PFSK-1 (cell line): ENCODE measurements around the gene PNKD.

Experiments
- FOXP2 ChIP-seq: optimal IDR thresholded peaks from 2 replicates; pipeline ENCODE3; 2011; ENCODE audit warnings: borderline replicate concordance, control low read depth, inconsistent platforms; ENCODE audit not compliant: insufficient read depth; ENCODE audit errors: extremely low read length, extremely low read depth
- POLR2AphosphoS5 ChIP-seq: IDR thresholded peaks from 2 replicates; pipeline ENCODE4 v1.6.1; 2012; ENCODE audit warnings: low read depth, mild to moderate bottlenecking, control low read depth, low read length, moderate library complexity
- SIN3A ChIP-seq: IDR thresholded peaks from 2 replicates; pipeline ENCODE4 v1.6.1; 2012; ENCODE audit warnings: mild to moderate bottlenecking, low read length, moderate library complexity, borderline replicate concordance; ENCODE audit not compliant: insufficient read depth
- TAF1 ChIP-seq: IDR thresholded peaks from 2 replicates; pipeline ENCODE4 v1.6.1; 2012; ENCODE audit warnings: low read length, control low read depth, borderline replicate concordance; ENCODE audit not compliant: insufficient read depth
- TF ChIP-seq, protein P1 (sequence below), 2 experiments: IDR thresholded peaks; 2 replicates each; pipeline versions ENCODE4 v1.6.1 to v1.8.0; 2011 to 2012; ENCODE audit warnings: low read depth in 2 of 2, low read length in 2 of 2, control low read depth in 1 of 2, inconsistent platforms in 1 of 2, mild to moderate bottlenecking in 1 of 2, moderate library complexity in 1 of 2; ENCODE audit not compliant: insufficient read depth in 1 of 2

The PNKD gene

DNA sequence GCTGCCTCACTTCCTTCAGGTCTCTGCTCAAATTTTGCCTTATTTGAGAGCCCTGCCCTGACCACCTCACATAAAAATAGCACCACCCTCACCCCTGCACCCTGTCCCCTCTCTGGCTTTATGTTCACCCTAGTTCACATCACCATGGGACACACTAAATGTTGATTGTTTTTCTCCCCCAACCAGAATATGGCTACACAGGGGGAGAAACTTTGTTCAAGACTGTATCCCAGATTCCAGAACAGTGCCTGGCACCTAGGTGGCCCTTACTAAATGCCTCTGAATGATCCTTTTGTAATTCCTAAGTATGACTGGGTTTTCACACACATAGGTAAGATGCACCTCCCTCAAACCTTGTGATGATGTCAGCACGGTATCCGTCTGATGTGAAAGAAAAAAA, 58.0 kb downstream of the PNKD start:
- TF ChIP-seq, protein P1, sequence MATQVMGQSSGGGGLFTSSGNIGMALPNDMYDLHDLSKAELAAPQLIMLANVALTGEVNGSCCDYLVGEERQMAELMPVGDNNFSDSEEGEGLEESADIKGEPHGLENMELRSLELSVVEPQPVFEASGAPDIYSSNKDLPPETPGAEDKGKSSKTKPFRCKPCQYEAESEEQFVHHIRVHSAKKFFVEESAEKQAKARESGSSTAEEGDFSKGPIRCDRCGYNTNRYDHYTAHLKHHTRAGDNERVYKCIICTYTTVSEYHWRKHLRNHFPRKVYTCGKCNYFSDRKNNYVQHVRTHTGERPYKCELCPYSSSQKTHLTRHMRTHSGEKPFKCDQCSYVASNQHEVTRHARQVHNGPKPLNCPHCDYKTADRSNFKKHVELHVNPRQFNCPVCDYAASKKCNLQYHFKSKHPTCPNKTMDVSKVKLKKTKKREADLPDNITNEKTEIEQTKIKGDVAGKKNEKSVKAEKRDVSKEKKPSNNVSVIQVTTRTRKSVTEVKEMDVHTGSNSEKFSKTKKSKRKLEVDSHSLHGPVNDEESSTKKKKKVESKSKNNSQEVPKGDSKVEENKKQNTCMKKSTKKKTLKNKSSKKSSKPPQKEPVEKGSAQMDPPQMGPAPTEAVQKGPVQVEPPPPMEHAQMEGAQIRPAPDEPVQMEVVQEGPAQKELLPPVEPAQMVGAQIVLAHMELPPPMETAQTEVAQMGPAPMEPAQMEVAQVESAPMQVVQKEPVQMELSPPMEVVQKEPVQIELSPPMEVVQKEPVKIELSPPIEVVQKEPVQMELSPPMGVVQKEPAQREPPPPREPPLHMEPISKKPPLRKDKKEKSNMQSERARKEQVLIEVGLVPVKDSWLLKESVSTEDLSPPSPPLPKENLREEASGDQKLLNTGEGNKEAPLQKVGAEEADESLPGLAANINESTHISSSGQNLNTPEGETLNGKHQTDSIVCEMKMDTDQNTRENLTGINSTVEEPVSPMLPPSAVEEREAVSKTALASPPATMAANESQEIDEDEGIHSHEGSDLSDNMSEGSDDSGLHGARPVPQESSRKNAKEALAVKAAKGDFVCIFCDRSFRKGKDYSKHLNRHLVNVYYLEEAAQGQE (IDR thresholded peaks at IDR 0.05; ENCODE audit: insufficient read depth in 1 of 2, low read depth in 2 of 2, low read length in 2 of 2) = no peak
- TF ChIP-seq POLR2AphosphoS5 (no peak), TAF1 (no peak), FOXP2 (no peak), SIN3A (no peak)

DNA sequence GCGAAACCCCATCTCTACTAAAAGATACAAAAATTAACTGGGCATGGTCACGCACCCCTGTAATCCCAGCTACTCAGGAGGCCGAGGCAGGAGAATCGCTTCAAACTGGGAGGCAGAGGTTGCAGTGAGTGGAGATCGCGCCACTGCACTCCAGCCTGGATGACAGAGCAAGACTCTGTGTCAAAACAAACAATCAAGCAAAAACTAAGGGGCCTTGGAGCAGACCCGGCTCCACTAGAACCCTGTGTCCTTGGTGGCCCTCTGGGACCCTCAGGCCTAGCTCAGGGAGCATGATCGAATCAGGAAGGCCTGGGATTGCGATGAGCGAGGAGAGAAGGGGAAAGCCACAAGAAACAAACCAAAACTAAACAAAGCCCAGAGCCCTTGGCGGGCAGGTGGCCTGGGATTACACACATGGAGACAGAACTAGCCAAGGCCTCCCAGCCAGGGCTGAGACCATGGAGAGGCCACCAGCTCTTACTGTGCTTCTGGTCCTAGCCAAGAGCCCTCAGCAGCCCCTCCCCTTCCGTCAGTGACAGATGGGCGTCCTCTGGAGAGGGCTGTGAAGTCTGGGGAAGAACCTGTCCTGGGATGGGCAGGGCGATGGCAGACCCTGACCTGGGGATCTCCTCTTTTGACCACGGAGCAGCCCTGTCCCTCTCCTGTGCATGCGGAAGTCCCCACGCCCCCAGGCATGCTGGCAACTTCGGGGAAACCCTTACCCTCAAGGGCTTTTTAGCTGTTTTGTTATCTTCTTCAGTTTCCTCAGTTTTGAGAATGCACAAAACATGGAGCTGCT, 58.9 kb downstream of the PNKD start:
- TF ChIP-seq, protein P1 (IDR thresholded peaks at IDR 0.05; ENCODE audit: insufficient read depth in 1 of 2, low read depth in 2 of 2, low read length in 2 of 2) = no peak
- TF ChIP-seq POLR2AphosphoS5 (no peak), TAF1 (no peak), SIN3A (no peak)

DNA sequence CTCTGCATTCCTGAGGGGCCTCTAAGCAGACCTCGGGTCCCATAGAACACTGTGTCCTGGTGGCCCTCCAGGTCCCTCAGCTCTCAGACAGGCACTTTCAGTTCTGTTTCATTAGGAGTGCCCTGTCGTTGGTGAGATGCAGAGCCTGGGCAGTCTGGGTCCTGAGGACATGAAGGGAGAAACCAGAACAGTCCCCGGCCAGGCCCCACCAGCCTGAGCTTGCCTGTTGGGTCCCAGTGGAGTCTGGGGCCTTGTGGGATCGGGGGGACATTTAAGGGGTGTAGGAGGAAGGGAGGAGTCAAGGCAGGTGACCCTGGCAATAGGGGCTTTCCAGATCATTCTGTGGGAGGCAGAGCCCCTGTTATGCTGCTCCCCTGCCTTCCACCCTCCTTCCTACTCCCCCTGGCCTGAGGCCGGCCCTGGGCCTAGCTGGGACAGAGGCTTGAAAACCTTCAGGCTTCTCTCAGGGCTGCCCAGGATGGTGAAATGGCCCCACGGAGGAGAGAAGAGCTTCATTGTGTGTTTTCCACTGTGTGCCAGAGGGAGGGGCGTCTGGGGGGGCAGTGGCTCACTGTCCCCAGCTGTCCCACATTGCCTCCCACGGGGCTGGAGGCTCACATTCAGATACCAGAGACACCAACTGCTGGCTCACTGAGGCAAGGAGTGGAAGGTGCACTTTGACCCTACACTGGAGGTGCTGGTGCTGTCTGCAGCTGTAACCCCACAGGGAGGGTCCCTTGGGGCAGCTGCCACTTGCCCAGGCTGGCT, 59.7 kb downstream of the PNKD start:
- TF ChIP-seq, protein P1 (IDR thresholded peaks at IDR 0.05; ENCODE audit: insufficient read depth in 1 of 2, low read depth in 2 of 2, low read length in 2 of 2) = no peak
- no peak for TF ChIP-seq FOXP2
- TF ChIP-seq POLR2AphosphoS5 = no peak
- no peak for TF ChIP-seq SIN3A

DNA sequence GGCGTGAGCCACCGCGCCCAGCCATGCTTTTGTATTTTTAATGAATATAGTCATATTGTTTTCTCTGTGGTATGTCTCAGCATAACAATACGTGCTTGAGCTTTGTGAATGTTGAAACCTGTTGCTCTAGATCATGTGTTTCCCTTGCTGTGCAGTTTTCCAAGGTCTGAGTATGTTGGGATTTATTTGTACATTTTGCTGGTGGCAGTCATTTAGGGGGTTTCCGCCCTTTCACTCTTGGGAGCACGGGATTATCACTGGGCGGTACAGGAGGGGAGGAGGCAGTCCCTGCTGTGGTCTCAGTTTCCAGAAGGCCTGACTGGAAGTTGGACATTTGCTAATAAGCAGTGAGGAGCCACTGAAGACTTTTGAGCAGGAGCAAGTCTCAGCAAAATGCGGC, 61.4 kb downstream of the PNKD start:
- TF ChIP-seq SIN3A = no peak
- TF ChIP-seq POLR2AphosphoS5 = no peak
- TF ChIP-seq, protein P1 (IDR thresholded peaks at IDR 0.05; ENCODE audit: insufficient read depth in 1 of 2, low read depth in 2 of 2, low read length in 2 of 2) = no peak
- TF ChIP-seq TAF1 = no peak
- no peak for TF ChIP-seq FOXP2

DNA sequence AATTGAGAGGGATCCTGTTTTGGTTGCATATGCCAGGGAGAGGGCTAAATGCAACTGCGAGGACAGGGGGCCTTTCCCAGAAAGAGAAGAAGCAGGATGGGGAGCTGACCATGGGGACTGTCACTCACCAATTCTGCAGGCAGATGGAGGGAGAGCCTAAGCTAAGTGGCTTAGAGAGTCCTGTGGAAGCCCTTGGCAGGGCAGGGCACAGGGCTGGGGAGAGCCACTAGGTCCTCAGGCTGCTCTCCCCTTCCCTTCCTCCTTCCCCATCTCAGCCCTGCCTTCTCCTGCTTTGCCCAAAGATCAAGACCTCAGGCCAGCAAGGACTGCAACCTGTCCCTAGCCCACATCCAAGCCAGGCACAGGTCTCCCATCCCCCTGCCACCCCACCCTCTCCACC, 62.0 kb downstream of the PNKD start:
- TF ChIP-seq TAF1 = no peak
- TF ChIP-seq, protein P1 (IDR thresholded peaks at IDR 0.05; ENCODE audit: insufficient read depth in 1 of 2, low read depth in 2 of 2, low read length in 2 of 2) = no peak
- no peak for TF ChIP-seq FOXP2
- TF ChIP-seq POLR2AphosphoS5 = no peak
- no peak for TF ChIP-seq SIN3A
